Stomach (tissue), 9 donors: ENCODE results near the gene KCNIP3. TPM values are rescaled to one million over a fixed set of nuclear protein-coding genes. Genes with fewer than 3 reads are reported as not detected.

ENCODE experiments used
- DNase-seq, 2 donors: peaks; one replicate each; pipeline versions ENCODE4 v3.0.0 to v3.0.0-alpha.2; 2013 to 2019
- H3K27ac ChIP-seq, 5 donors: fragments of 200-600 bp in 4 of 5; sonication (generic) in 4 of 5; one replicate each; pipeline ENCODE4 v1.5.1; 2013 to 2019; ENCODE audit warnings: mild to moderate bottlenecking in 1 of 5, moderate library complexity in 1 of 5
- H3K27me3 ChIP-seq, 3 donors: fragments of 200-600 bp; sonication (generic); one replicate each; pipeline ENCODE4 v1.5.1; 2017 to 2019; ENCODE audit warnings: mixed run types in 1 of 3
- H3K36me3 ChIP-seq, 4 donors: fragments of 200-600 bp; sonication (generic); 1 replicate in 3 of 4; 2 replicates in 1 of 4; pipeline ENCODE4 v1.5.1; 2016 to 2019
- H3K4me1 ChIP-seq, 4 donors: fragments of 200-600 bp; sonication (generic); one replicate each; pipeline ENCODE4 v1.5.1; 2016 to 2019
- H3K4me3 ChIP-seq, 4 donors: fragments of 200-600 bp; sonication (generic) in 3 of 4; one replicate each; pipeline ENCODE4 v1.5.1; 2016 to 2019; ENCODE audit warnings: mild to moderate bottlenecking in 1 of 4
- H3K9me3 ChIP-seq, 4 donors: fragments of 200-600 bp; sonication (generic); one replicate each; pipeline ENCODE4 v1.5.1; 2016 to 2019
- CTCF ChIP-seq, 7 experiments: fragments of 450-650 bp in 4 of 7; fragments of 200-600 bp in 3 of 7; sonication (generic) in 3 of 7; IDR thresholded peaks; one replicate each; pipeline ENCODE4 v1.5.1; 2016 to 2019; ENCODE audit warnings: antibody characterized with exemption in 7 of 7, control low read depth in 2 of 7, mild to moderate bottlenecking in 1 of 7
- EP300 ChIP-seq: sonication (generic); formaldehyde crosslinking; IDR thresholded peaks from one replicate; pipeline ENCODE4 v1.6.1; 2017; ENCODE audit warnings: antibody characterized with exemption
- POLR2A ChIP-seq, 4 donors: fragments of 450-650 bp; IDR thresholded peaks; one replicate each; pipeline ENCODE4 v1.6.1; 2016; ENCODE audit warnings: antibody characterized with exemption in 4 of 4, control low read depth in 2 of 4, mild to moderate bottlenecking in 1 of 4, moderate library complexity in 1 of 4
- POLR2AphosphoS5 ChIP-seq, 3 donors: sonication (generic); formaldehyde crosslinking; IDR thresholded peaks; one replicate each; pipeline ENCODE4 v1.6.1; 2016; ENCODE audit warnings: antibody characterized with exemption in 3 of 3
- WGBS, 5 donors: extraction: QIAGEN DNeasy Blood & Tissue Kit in 3 of 5; methylation state at CpG; one replicate each; pipeline versions ENCODE4 v1.1.5 to v1.1.7; 2013 to 2018; 5-methylcytosine and 5-hydroxymethylcytosine counted together
- intact Hi-C: fragments of 100-400 bp; cut with DNase I; formaldehyde crosslinking; loops from one replicate; pipeline ENCODE4 v1.15.1; 2023; ENCODE audit warnings: low total_unique reads
- polyA plus RNA-seq, 3 donors: library from polyadenylated mRNA; stranded (reverse); fragments of 200-250 nt; gene quantifications; one replicate each; pipeline ENCODE4 v1.2.3, GENCODE V29; 2013
- total RNA-seq, 5 donors: library from RNA; depleted of rRNA; stranded (reverse); fragments of >200 nt; gene quantifications; one replicate each; pipeline versions ENCODE4 v1.1.0 to v1.2.3, GENCODE V29; 2014 to 2016
- donor health status: healthy with polysubstance abuse.
- donor health status: Bipolar disorder and iron deficiency.
- donor health status: healthy.

The KCNIP3 gene
- total and polyA plus RNA-seq, 8 donors = 1.3 to 4.4 (median 2.7) TPM; not detected in 2

- Histone ChIP-seq H3K4me3 (no peak overlapping the region), H3K36me3 (no peaks in the 10 kb centered on the region), H3K27me3 (peaks cover 0 to 18% (median 0%) of the 10 kb centered on the region in 3 donors), H3K27ac (no peak overlapping the region), H3K9me3 (no peaks in the 10 kb centered on the region), H3K4me1 (peaks cover 0 to 1% (median 0%) of the 10 kb centered on the region in 4 donors)
- TF ChIP-seq POLR2A (IDR thresholded peaks at IDR 0.05) = no peak
- TF ChIP-seq CTCF (IDR thresholded peaks at IDR 0.05) = no peak
- no peak for TF ChIP-seq EP300
- TF ChIP-seq POLR2AphosphoS5 (IDR thresholded peaks at IDR 0.05) = no peak
- no peak for DNase-seq
- intact Hi-C loops = no loop called here
- WGBS, 5 donors = 81 to 89% (median 85%) methylated on average over 15 to 19 of the region's 19 CpGs
Observed at GRCh38 chr2:95315801-95316411, 18.8 kb downstream of the KCNIP3 start.

- intact Hi-C loops = no loop called here
Observed at GRCh38 chr2:95316466-95317122, 19.4 kb downstream of the KCNIP3 start.

GRCh38 chr2:95317123-95317500 is 20.0 kb downstream of the KCNIP3 start:
- 67 to 71% (median 70%) methylated on average over 6 of the region's 6 CpGs for WGBS, 5 donors

More at GRCh38 chr2:95316466-95317122, 19.4 kb downstream of the KCNIP3 start:
- H3K36me3 ChIP-seq = no peaks in the 10 kb centered on the region
- peaks cover 0 to 18% (median 0%) of the 10 kb centered on the region in 3 donors for H3K27me3 ChIP-seq
- no peaks in the 10 kb centered on the region for H3K9me3 ChIP-seq
- TF ChIP-seq CTCF (IDR thresholded peaks at IDR 0.05) (no peak), POLR2A (IDR thresholded peaks at IDR 0.05) (no peak), POLR2AphosphoS5 (IDR thresholded peaks at IDR 0.05) (no peak), EP300 (no peak)
- DNase-seq = no peak
- H3K4me3 ChIP-seq = no peak overlapping the region
- WGBS, 5 donors = 72 to 81% (median 79%) methylated on average over 8 of the region's 8 CpGs
- no peaks in the 10 kb centered on the region for H3K4me1 ChIP-seq
- H3K27ac ChIP-seq = no peak overlapping the region

More at GRCh38 chr2:95317123-95317500, 20.0 kb downstream of the KCNIP3 start:
- H3K36me3 ChIP-seq = no peaks in the 10 kb centered on the region
- intact Hi-C loops = no loop called here
- H3K27ac ChIP-seq = no peak overlapping the region
- no peaks in the 10 kb centered on the region for H3K9me3 ChIP-seq
- peaks cover 0 to 17% (median 0%) of the 10 kb centered on the region in 3 donors for H3K27me3 ChIP-seq
- DNase-seq = no peak
- TF ChIP-seq CTCF (IDR thresholded peaks at IDR 0.05) (no peak), EP300 (no peak), POLR2A (IDR thresholded peaks at IDR 0.05) (no peak), POLR2AphosphoS5 (IDR thresholded peaks at IDR 0.05) (no peak)
- no peaks in the 10 kb centered on the region for H3K4me1 ChIP-seq
- no peak overlapping the region for H3K4me3 ChIP-seq
